Astrocyte (in vitro differentiated cells and primary cell): Measurements from ENCODE around the gene OR13D1.

ENCODE experiments used
- EZH2 ChIP-seq: IDR thresholded peaks from 2 replicates; pipeline ENCODE4 v1.6.1; 2012; ENCODE audit warnings: mild to moderate bottlenecking, low read length, inconsistent platforms; ENCODE audit not compliant: insufficient read depth
- TF ChIP-seq, protein P1 (sequence below): IDR thresholded peaks from 2 replicates; pipeline ENCODE4 v1.5.1; 2011; ENCODE audit warnings: low read depth, mild to moderate bottlenecking, inconsistent platforms, low read length, moderate library complexity; ENCODE audit not compliant: insufficient read depth

DNA sequence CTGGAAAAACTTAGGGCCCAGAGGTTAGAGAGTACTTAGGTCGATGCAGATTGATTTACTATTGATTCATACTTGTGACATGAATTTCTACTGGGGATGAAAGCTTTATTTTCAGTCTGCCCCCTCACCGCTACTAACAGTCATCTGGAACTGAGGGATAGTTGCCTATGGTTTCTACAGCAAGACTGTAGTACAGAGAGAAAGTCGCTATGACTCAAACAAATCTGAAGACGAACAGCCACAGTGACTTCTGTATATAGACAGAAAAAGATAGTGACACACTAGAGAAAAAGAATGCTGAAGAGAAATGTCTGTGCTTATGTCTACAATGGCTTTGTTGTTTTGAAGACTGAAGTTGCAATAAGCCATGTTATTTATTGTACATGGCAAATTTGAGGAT is 17.3 kb downstream of the OR13D1 start:
- TF ChIP-seq, protein P1, sequence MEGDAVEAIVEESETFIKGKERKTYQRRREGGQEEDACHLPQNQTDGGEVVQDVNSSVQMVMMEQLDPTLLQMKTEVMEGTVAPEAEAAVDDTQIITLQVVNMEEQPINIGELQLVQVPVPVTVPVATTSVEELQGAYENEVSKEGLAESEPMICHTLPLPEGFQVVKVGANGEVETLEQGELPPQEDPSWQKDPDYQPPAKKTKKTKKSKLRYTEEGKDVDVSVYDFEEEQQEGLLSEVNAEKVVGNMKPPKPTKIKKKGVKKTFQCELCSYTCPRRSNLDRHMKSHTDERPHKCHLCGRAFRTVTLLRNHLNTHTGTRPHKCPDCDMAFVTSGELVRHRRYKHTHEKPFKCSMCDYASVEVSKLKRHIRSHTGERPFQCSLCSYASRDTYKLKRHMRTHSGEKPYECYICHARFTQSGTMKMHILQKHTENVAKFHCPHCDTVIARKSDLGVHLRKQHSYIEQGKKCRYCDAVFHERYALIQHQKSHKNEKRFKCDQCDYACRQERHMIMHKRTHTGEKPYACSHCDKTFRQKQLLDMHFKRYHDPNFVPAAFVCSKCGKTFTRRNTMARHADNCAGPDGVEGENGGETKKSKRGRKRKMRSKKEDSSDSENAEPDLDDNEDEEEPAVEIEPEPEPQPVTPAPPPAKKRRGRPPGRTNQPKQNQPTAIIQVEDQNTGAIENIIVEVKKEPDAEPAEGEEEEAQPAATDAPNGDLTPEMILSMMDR = no peak
- no peak for TF ChIP-seq EZH2
